ENCODE measurements around the gene LNPEP. TPM values are rescaled to one million over a fixed set of nuclear protein-coding genes. Genes with fewer than 3 reads are reported as not detected.

LNPEP gene
- total RNA-seq, 6 donors from 2014 or later: 28.9 to 67.2 (median 42.7) TPM

DNA sequence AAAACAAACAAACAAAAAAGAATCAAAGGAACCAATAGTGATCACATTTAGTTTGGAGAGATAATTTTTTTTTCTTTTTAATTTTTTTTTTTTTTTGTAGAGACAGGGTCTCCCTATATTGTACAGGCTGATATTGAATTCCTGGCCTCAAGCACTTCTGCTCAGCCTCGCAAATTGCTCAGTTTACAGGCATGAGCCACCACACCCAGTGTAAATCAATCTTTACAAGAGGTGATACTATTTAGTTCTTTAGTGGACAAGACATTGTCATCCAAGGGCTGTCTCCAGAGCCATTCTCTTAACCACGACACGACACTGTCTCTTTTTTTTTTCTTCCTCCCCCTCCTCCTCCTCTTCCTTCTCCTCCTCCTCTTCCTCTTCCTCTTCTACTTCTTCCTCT lies 30.0 kb upstream of the LNPEP start:
- no peak for ATAC-seq (ENCODE audit: low FRiP score in 2 of 2)
- Histone ChIP-seq H3K4me1 (no peaks in the 10 kb centered on the region), H3K36me3 (peaks cover 0 to 73% (median 22%) of the 10 kb centered on the region in 4 donors), H3K27ac (no peak overlapping the region), H3K4me3 (no peak overlapping the region), H3K27me3 (no peaks in the 10 kb centered on the region), H3K9me3 (no peaks in the 10 kb centered on the region)
- DNase-seq: no peak
- 72 to 88% methylated on average over 3 of the region's 3 CpGs for WGBS, 2 donors
- TF ChIP-seq, protein P1, sequence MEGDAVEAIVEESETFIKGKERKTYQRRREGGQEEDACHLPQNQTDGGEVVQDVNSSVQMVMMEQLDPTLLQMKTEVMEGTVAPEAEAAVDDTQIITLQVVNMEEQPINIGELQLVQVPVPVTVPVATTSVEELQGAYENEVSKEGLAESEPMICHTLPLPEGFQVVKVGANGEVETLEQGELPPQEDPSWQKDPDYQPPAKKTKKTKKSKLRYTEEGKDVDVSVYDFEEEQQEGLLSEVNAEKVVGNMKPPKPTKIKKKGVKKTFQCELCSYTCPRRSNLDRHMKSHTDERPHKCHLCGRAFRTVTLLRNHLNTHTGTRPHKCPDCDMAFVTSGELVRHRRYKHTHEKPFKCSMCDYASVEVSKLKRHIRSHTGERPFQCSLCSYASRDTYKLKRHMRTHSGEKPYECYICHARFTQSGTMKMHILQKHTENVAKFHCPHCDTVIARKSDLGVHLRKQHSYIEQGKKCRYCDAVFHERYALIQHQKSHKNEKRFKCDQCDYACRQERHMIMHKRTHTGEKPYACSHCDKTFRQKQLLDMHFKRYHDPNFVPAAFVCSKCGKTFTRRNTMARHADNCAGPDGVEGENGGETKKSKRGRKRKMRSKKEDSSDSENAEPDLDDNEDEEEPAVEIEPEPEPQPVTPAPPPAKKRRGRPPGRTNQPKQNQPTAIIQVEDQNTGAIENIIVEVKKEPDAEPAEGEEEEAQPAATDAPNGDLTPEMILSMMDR (IDR thresholded peaks at IDR 0.05): no peak
- TF ChIP-seq POLR2AphosphoS5 (IDR thresholded peaks at IDR 0.05): no peak
- TF ChIP-seq EP300 (IDR thresholded peaks at IDR 0.05): no peak
- no peak for TF ChIP-seq POLR2A (IDR thresholded peaks at IDR 0.05)

DNA sequence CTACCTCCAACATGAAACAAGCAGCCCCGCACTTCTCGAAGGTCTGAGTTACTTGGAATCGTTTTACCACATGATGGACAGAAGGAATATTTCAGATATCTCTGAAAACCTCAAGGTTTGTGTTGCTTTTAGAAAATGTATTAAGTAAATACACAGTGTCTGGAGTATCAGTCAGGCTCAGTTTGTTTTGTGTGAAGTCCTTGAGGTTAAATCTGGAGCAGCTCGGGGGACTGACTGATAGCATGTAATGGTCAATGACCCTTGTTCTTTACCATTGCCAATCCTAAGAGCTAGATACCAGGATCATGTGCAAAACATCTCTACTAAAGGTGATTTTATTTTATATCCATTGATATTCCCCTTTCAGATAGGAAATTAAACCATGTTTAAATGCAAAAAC lies 26.9 kb upstream of the LNPEP start:
- H3K9me3 ChIP-seq: no peaks in the 10 kb centered on the region
- ATAC-seq (ENCODE audit: low FRiP score in 2 of 2): no peak
- no peaks in the 10 kb centered on the region for H3K4me1 ChIP-seq
- H3K27ac ChIP-seq: no peak overlapping the region
- H3K36me3 ChIP-seq: peaks cover 0 to 55% (median 12%) of the 10 kb centered on the region in 4 donors
- H3K4me3 ChIP-seq: no peak overlapping the region
- H3K27me3 ChIP-seq: no peaks in the 10 kb centered on the region
- TF ChIP-seq POLR2AphosphoS5 (IDR thresholded peaks at IDR 0.05): no peak
- TF ChIP-seq, protein P1 (IDR thresholded peaks at IDR 0.05): no peak
- TF ChIP-seq POLR2A (IDR thresholded peaks at IDR 0.05): no peak
- no peak for TF ChIP-seq EP300 (IDR thresholded peaks at IDR 0.05)
- WGBS, 2 donors: 79 to 89% methylated on average over 4 of the region's 4 CpGs
- DNase-seq: no peak

DNA sequence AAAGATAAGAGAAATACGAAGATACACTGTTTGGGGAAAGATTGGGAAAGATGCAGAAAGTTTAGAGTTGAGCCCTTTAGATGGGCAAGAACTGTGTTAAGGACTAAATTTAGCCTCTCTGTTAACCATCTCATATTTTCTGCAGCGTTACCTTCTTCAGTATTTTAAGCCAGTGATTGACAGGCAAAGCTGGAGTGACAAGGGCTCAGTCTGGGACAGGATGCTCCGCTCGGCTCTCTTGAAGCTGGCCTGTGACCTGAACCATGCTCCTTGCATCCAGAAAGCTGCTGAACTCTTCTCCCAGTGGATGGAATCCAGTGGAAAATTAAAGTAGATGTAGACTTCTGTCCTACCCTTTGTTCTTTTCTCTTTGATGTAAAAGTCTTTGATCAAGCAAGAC lies 26.4 kb upstream of the LNPEP start:
- 96 to 97% methylated on average over 4 of the region's 4 CpGs for WGBS, 2 donors
- H3K36me3 ChIP-seq: peaks cover 0 to 55% (median 12%) of the 10 kb centered on the region in 4 donors
- no peak for ATAC-seq (ENCODE audit: low FRiP score in 2 of 2)
- no peak for DNase-seq
- H3K27ac ChIP-seq: no peak overlapping the region
- TF ChIP-seq, protein P1 (IDR thresholded peaks at IDR 0.05): no peak
- TF ChIP-seq POLR2AphosphoS5 (IDR thresholded peaks at IDR 0.05) (no peak), POLR2A (IDR thresholded peaks at IDR 0.05) (no peak), EP300 (IDR thresholded peaks at IDR 0.05) (no peak)
- no peaks in the 10 kb centered on the region for H3K9me3 ChIP-seq
- H3K4me1 ChIP-seq: no peaks in the 10 kb centered on the region
- H3K27me3 ChIP-seq: no peaks in the 10 kb centered on the region
- no peak overlapping the region for H3K4me3 ChIP-seq

DNA sequence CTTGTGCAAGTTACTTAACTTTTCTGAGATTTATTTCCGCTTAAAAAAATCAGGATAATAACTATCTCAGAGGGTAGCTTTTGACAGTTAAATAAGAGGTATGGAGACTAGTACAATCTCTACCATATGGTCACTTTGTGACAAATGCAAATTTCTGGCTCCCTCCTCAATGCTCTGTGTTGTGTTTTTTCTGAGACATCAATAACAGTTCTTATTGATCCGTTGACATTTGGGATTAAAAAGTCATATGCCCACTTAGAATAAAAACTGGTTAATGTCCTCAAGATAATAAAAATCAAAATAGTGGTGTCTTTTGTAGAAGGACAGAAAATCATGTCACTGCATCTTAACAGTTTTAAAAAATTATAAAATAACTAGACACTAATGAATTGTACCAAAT lies 24.7 kb upstream of the LNPEP start:
- Histone ChIP-seq H3K4me3 (no peak overlapping the region), H3K9me3 (no peaks in the 10 kb centered on the region), H3K27ac (no peak overlapping the region), H3K36me3 (peaks cover 0 to 46% (median 16%) of the 10 kb centered on the region in 4 donors), H3K4me1 (no peaks in the 10 kb centered on the region), H3K27me3 (no peaks in the 10 kb centered on the region)
- TF ChIP-seq POLR2AphosphoS5 (IDR thresholded peaks at IDR 0.05): no peak
- no peak for DNase-seq
- 94% methylated on average over 2 of the region's 2 CpGs for WGBS, 2 donors
- ATAC-seq (ENCODE audit: low FRiP score in 2 of 2): no peak

DNA sequence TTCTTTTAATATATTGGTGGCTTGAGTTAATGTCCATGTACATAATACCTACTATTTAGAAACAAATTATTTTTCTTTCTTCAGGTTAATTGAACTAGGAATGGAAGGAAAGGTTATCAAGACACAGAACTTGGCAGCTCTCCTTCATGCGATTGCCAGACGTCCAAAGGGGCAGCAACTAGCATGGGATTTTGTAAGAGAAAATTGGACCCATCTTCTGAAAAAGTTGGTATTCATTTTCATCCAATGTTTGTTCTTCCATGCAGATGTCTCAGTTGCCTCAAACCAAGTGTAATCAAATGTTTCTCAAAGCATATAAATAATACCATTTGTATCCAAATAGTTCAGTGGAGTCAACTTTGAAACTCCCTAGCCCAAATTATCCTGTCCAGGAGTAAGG lies 22.6 kb upstream of the LNPEP start:
- 80 to 87% methylated on average over 2 of the region's 2 CpGs for WGBS, 2 donors
- no peak overlapping the region for H3K27ac ChIP-seq
- H3K9me3 ChIP-seq: no peaks in the 10 kb centered on the region
- TF ChIP-seq, protein P1 (IDR thresholded peaks at IDR 0.05): no peak
- TF ChIP-seq POLR2AphosphoS5 (IDR thresholded peaks at IDR 0.05) (no peak), POLR2A (IDR thresholded peaks at IDR 0.05) (no peak), EP300 (IDR thresholded peaks at IDR 0.05) (no peak)
- H3K27me3 ChIP-seq: no peaks in the 10 kb centered on the region
- ATAC-seq (ENCODE audit: low FRiP score in 2 of 2) (no peak), DNase-seq (no peak)
- H3K36me3 ChIP-seq: peaks cover 0 to 58% (median 25%) of the 10 kb centered on the region in 4 donors
- no peak overlapping the region for H3K4me3 ChIP-seq
- H3K4me1 ChIP-seq: no peaks in the 10 kb centered on the region
